Measurements from ENCODE around the gene GRIN2D.

The GRIN2D gene

DNA sequence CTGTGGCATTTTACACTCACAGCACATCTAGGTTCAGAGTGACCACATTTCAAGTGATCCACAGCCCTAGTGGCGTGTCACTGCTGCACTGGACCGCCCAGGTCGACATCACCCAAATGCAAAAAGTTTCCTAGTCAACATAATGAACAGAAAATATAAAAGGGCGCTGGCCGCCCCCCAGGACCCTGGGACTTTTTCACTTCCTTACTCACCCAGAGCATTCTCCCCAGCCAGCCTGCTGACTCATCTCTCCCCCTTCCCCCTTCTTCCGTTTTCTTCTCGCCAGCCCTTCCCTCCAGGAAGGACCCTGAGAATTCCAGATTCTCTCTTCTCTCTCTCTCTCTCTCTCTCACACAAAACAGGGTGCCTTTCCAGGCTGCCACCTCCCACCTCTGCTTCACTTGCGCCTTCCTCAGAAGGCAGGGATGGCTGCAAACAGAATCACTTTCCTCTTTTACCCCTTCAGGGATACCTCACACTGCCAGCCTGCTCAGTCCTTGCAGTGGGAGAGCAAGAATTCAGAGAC lies 31.3 kb downstream of the GRIN2D start:
- H3K4me3 Mint-ChIP-seq, result no peak overlapping the region
- no peaks in the 10 kb centered on the region for H3K9me3 Mint-ChIP-seq
- H3K27ac Mint-ChIP-seq, result no peak overlapping the region
- peaks cover 7% of the 10 kb centered on the region for H3K4me1 Mint-ChIP-seq
- DNase-seq (ENCODE audit: low spot score in 2 of 2), result no peak
- H3K36me3 Mint-ChIP-seq, result no peaks in the 10 kb centered on the region
- ATAC-seq, result no peak

DNA sequence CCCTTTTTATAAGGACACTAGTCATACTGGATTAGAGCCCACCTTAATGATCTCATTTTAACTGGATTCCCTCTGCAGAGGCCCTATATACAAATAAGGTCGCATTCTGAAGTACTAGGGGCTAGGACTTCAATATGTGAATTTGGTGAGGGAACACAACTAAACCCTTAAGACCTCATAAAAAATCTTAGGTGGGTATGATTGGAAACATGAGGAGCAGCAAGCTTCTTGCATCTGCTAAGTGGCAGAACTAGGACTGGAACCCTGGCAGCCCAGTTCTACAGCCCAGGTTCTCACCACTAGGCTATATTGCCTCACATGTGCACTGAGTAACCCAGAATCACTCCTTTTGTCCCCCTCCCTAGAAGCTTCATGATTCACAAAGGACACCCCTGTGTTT lies 35.2 kb downstream of the GRIN2D start:
- no peak overlapping the region for H3K4me3 Mint-ChIP-seq
- H3K27ac Mint-ChIP-seq, result no peak overlapping the region

DNA sequence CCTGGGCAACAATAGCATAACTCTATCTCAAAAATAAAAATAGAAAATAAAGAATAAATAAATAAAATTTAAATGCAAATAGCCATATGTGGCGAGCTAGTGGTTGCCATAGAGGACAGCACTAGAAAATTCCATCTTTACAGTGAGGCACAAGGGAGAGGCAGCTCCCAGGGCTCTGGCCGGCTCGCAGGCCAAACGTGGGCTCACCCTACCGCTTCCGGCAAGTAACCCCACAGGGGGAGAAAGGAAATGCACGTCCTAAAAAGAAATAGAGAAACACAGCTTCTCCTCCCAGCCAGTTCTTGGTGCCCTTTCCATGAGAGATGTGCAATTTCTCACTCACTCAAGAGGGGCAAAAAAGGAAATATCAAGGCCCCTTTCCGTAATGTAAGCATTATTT lies 39.9 kb downstream of the GRIN2D start:
- H3K36me3 Mint-ChIP-seq, result no peaks in the 10 kb centered on the region
- H3K9me3 Mint-ChIP-seq, result no peaks in the 10 kb centered on the region
- DNase-seq (ENCODE audit: low spot score in 2 of 2), result no peak

More for the DNA sequence above, 35.2 kb downstream of the GRIN2D start:
- H3K36me3 Mint-ChIP-seq, result no peaks in the 10 kb centered on the region
- DNase-seq (ENCODE audit: low spot score in 2 of 2) (no peak), ATAC-seq (no peak)
- no peaks in the 10 kb centered on the region for H3K9me3 Mint-ChIP-seq
- peaks cover 7% of the 10 kb centered on the region for H3K4me1 Mint-ChIP-seq

DNA sequence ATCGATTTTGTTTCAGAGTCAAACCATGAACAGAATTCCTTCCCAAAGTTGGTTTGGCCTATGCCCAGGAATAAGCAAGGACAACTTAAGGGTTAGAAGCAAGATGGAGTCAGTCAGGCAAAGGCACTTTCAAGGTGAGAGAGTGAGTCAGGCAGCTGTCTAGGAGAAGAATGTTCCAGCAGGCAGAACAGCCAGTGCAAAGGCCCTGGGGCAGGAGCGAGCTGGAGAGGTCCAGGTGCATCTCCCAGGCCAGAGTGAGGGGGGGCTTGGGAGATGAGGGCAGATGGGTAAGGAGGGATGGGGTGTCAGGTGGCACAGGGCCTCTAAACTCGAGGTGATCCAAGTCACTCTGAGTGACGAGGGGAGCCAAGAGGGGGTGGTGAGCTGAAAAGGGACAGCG lies 43.1 kb downstream of the GRIN2D start:
- no peak overlapping the region for H3K27ac Mint-ChIP-seq
- H3K9me3 Mint-ChIP-seq, result no peaks in the 10 kb centered on the region
- no peak overlapping the region for H3K4me3 Mint-ChIP-seq
- ATAC-seq (no peak), DNase-seq (ENCODE audit: low spot score in 2 of 2) (no peak)
- no peaks in the 10 kb centered on the region for H3K4me1 Mint-ChIP-seq
- H3K36me3 Mint-ChIP-seq, result no peaks in the 10 kb centered on the region

More for the DNA sequence above, 39.9 kb downstream of the GRIN2D start:
- Mint-ChIP-seq H3K27ac (no peak overlapping the region), H3K4me3 (no peak overlapping the region), H3K4me1 (no peaks in the 10 kb centered on the region)
- no peak for ATAC-seq

DNA sequence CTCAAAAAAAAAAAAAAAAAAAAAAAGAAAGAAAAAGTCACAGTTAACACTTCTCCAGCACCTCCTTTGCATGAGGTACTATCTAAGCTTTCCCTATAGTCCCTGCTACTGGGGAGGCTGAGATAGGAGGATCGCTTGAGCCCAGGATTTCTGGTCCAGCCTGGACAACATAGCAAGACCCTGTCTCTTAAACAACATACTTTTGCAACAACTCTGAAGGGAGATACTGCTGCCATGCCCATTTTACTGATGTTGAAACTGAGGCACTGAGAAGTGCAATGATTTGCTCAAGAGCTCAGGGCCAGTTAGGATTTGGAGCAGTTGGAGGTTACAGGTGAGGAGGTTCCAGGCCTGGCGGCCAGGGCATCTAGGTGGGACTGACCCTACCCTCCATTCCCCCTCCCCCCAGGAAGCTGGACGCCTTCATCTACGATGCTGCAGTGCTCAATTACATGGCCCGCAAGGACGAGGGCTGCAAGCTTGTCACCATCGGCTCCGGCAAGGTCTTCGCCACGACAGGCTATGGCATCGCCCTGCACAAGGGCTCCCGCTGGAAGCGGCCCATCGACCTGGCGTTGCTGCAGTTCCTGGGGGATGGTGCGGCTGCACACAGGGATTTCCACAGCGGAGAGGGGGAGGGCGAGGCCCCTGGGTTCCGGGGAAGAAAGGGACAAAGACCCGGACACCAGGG lies 48.0 kb downstream of the GRIN2D start:
- H3K4me3 Mint-ChIP-seq, result peak overlapping the region; percentile 57
- peaks cover 18% of the 10 kb centered on the region for H3K4me1 Mint-ChIP-seq
- no peaks in the 10 kb centered on the region for H3K9me3 Mint-ChIP-seq
- H3K36me3 Mint-ChIP-seq, result peaks cover 20% of the 10 kb centered on the region
- ATAC-seq (no peak), DNase-seq (ENCODE audit: low spot score in 2 of 2) (no peak)
- peak overlapping the region; percentile 43 for H3K27ac Mint-ChIP-seq

DNA sequence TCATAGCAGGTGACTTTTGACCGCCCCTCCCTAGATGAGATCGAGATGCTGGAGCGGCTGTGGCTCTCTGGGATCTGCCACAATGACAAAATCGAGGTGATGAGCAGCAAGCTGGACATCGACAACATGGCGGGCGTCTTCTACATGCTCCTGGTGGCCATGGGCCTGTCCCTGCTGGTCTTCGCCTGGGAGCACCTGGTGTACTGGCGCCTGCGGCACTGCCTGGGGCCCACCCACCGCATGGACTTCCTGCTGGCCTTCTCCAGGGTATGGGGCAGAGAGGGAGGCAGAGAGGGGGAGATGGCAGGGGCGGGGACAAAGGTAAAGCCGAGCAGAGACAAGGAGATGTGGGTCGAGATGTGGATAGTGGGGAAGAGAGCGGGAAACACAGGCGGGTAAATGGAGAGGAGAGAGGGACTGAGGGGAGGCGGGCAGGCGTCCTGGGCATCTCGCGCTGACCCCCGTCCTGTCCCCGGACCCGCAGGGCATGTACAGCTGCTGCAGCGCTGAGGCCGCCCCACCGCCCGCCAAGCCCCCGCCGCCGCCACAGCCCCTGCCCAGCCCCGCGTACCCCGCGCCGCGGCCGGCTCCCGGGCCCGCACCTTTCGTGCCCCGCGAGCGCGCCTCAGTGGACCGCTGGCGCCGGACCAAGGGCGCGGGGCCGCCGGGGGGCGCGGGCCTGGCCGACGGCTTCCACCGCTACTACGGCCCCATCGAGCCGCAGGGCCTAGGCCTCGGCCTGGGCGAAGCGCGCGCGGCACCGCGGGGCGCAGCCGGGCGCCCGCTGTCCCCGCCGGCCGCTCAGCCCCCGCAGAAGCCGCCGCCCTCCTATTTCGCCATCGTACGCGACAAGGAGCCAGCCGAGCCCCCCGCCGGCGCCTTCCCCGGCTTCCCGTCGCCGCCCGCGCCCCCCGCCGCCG lies 48.9 kb downstream of the GRIN2D start:
- Mint-ChIP-seq H3K27ac (peak overlapping the region; percentile 43), H3K4me3 (peak overlapping the region; percentile 57), H3K4me1 (peaks cover 19% of the 10 kb centered on the region), H3K9me3 (no peaks in the 10 kb centered on the region), H3K36me3 (peaks cover 29% of the 10 kb centered on the region)
- ATAC-seq, result no peak
- no peak for DNase-seq (ENCODE audit: low spot score in 2 of 2)

DNA sequence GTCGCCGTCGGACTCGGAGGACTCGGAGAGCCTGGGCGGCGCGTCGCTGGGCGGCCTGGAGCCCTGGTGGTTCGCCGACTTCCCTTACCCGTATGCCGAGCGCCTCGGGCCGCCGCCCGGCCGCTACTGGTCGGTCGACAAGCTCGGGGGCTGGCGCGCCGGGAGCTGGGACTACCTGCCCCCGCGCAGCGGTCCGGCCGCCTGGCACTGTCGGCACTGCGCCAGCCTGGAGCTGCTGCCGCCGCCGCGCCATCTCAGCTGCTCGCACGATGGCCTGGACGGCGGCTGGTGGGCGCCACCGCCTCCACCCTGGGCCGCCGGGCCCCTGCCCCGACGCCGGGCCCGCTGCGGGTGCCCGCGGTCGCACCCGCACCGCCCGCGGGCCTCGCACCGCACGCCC lies 49.8 kb downstream of the GRIN2D start:
- H3K4me1 Mint-ChIP-seq, result peaks cover 28% of the 10 kb centered on the region
- H3K9me3 Mint-ChIP-seq, result no peaks in the 10 kb centered on the region
- no peak for ATAC-seq
- H3K27ac Mint-ChIP-seq, result no peak overlapping the region
- no peak for DNase-seq (ENCODE audit: low spot score in 2 of 2)
- peaks cover 38% of the 10 kb centered on the region for H3K36me3 Mint-ChIP-seq
- no peak overlapping the region for H3K4me3 Mint-ChIP-seq

All from stimulated activated effector memory CD8-positive, alpha-beta T cell treated with anti-CD3 and anti-CD28 coated beads, Interleukin-12 subunit alpha, Interleukin-12 subunit beta, amount 100 ng/mL, for 72 hours (primary cell).